SH-SY5Y (cell line): Measurements from ENCODE around the gene GPSM1.

Source experiments
- GATA2 ChIP-seq: IDR thresholded peaks from 2 replicates; pipeline ENCODE4 v1.6.1; 2011; ENCODE audit warnings: mild to moderate bottlenecking, low read depth, low read length
- GATA3 ChIP-seq: IDR thresholded peaks from 2 replicates; pipeline ENCODE4 v1.6.1; 2011; ENCODE audit warnings: low read depth, mild to moderate bottlenecking, low read length, moderate library complexity

- TF ChIP-seq GATA2: no peak
- TF ChIP-seq GATA3: no peak
Measured at GRCh38 chr9:136336156-136336870, 9.0 kb downstream of the GPSM1 start.
